Rectal smooth muscle tissue (tissue), 1 donor: ENCODE results near the gene TSPAN15.
A peak's percentile ranks its signal among the peaks of the same experiment; 100 is the strongest.

Experiments used
- H3K27ac ChIP-seq: one replicate; pipeline ENCODE4 v1.7.0; 2013; ENCODE audit warnings: low read depth, low read length, inconsistent platforms
- H3K27me3 ChIP-seq: one replicate; pipeline ENCODE4 v1.7.0; 2013; ENCODE audit warnings: low read length; ENCODE audit not compliant: control insufficient read depth, insufficient read depth
- H3K36me3 ChIP-seq: one replicate; pipeline ENCODE4 v1.7.0; 2013; ENCODE audit warnings: low read length; ENCODE audit not compliant: control insufficient read depth, insufficient read depth
- H3K4me1 ChIP-seq: one replicate; pipeline ENCODE4 v1.7.0; 2013; ENCODE audit warnings: low read length; ENCODE audit not compliant: control insufficient read depth, insufficient read depth
- H3K4me3 ChIP-seq: one replicate; pipeline ENCODE4 v1.7.0; 2013; ENCODE audit warnings: low read length
- H3K9ac ChIP-seq: one replicate; pipeline ENCODE4 v1.7.0; 2013; ENCODE audit warnings: low read length

The TSPAN15 gene

DNA sequence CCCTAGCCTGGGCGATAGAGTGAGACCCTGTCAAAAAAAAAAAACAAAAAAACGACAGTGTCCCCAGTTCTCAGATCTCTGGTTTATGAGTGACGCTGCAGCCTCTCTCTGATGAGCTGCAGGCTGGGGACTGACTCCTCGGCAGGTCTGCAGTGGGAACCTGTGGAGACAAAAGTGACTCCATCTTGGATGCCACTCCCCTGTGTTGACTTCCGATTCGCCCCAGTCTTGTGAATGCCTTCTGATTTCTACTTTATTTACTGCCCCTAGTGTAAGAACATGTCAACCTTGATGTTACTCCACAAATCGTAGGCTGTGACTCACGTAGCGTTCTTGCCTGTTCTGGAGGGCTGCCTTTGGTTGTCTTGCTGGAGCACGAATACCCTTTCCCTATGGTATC, 40.8 kb upstream of the TSPAN15 start:
- peaks cover 33% of the 10 kb centered on the region for H3K4me1 ChIP-seq
- H3K4me3 ChIP-seq, result no peak overlapping the region
- H3K36me3 ChIP-seq, result peaks cover 4% of the 10 kb centered on the region
- H3K27me3 ChIP-seq, result no peaks in the 10 kb centered on the region
- peak overlapping the region; percentile 95 for H3K27ac ChIP-seq
- H3K9ac ChIP-seq, result no peak overlapping the region

DNA sequence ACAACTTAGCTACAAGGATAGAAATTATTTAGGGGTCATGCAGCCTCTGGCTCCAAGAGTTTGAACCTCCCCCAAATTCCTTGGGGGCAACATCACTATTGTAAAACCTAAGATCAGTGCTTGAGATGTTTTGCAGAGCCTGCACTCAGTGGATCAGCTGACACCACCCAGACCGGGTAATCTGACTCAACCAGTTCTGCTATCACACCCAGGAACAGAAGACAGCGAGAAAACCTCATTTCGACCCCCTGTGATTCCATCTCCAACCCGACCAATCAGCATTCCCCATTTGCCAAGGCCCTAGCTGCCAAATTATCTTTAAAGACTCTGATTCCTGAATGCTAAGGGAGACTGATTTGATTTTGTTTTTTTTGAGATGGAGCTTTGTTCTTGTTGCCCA, 39.8 kb upstream of the TSPAN15 start:
- Histone ChIP-seq H3K4me1 (peaks cover 33% of the 10 kb centered on the region), H3K4me3 (peak overlapping the region; percentile 5), H3K27ac (peak overlapping the region; percentile 95), H3K27me3 (no peaks in the 10 kb centered on the region), H3K9ac (no peak overlapping the region), H3K36me3 (no peaks in the 10 kb centered on the region)

GRCh38 chr10:69412232-69412790, 39.0 kb upstream of the TSPAN15 start:
- Histone ChIP-seq H3K27me3 (no peaks in the 10 kb centered on the region), H3K4me1 (peaks cover 36% of the 10 kb centered on the region), H3K27ac (peak overlapping the region; percentile 95), H3K9ac (peak overlapping the region; percentile 36), H3K4me3 (no peak overlapping the region), H3K36me3 (no peaks in the 10 kb centered on the region)

DNA sequence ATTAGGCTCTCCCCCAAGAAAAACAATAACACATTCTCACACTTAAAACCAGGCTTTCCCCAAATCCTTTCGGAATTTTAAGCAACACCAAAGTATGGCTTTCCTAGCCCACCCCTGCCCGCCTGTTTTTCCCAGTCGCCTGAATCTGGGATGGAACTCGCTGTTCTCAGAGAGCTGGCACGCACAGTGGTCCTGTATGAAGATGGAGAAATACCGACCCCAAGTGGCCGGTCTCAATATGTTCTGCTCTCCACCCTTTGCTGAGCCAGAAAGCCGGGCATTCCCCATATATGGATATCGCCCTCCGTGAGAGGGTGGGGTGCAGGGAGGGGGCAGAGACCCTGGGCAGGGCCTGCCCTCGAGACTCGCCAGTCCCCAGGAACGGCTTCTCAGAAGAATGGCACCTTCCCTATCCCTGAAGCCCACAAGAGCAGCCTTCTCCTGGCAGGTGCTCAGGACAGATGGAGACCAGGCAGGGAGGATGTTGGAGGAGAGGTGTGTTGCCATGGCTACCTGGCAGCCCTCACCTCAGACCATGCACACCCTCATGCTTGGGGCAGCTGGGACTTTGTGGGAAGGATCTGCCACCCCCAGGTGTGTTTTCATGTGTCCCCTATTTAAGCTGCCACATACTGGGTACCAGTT, 37.9 kb upstream of the TSPAN15 start:
- peak overlapping the region; percentile 75 for H3K4me3 ChIP-seq
- peaks cover 35% of the 10 kb centered on the region for H3K4me1 ChIP-seq
- H3K36me3 ChIP-seq, result no peaks in the 10 kb centered on the region
- H3K27me3 ChIP-seq, result no peaks in the 10 kb centered on the region
- no peak overlapping the region for H3K9ac ChIP-seq
- H3K27ac ChIP-seq, result peak overlapping the region; percentile 95

GRCh38 chr10:69414036-69415018, 36.9 kb upstream of the TSPAN15 start:
- Histone ChIP-seq H3K36me3 (no peaks in the 10 kb centered on the region), H3K27me3 (no peaks in the 10 kb centered on the region), H3K27ac (peak overlapping the region; percentile 95), H3K4me1 (peaks cover 32% of the 10 kb centered on the region), H3K9ac (peak overlapping the region; percentile 53), H3K4me3 (peak overlapping the region; percentile 75)

- no peaks in the 10 kb centered on the region for H3K36me3 ChIP-seq
- H3K4me1 ChIP-seq, result peaks cover 32% of the 10 kb centered on the region
- H3K9ac ChIP-seq, result peak overlapping the region; percentile 53
- H3K27me3 ChIP-seq, result no peaks in the 10 kb centered on the region
- H3K4me3 ChIP-seq, result peak overlapping the region; percentile 75
- peak overlapping the region; percentile 95 for H3K27ac ChIP-seq
Observed at GRCh38 chr10:69415049-69415448, 36.2 kb upstream of the TSPAN15 start.

- Histone ChIP-seq H3K4me1 (peaks cover 29% of the 10 kb centered on the region), H3K9ac (peak overlapping the region; percentile 69), H3K4me3 (peak overlapping the region; percentile 75), H3K27me3 (no peaks in the 10 kb centered on the region), H3K27ac (peak overlapping the region; percentile 95), H3K36me3 (no peaks in the 10 kb centered on the region)
Observed at GRCh38 chr10:69415951-69416350, 35.3 kb upstream of the TSPAN15 start.

- H3K27ac ChIP-seq, result peak within 1 kb of the TSS; percentile 95
Observed at GRCh38 chr10:69416695-69417094, 34.6 kb upstream of the TSPAN15 start, which contains the start of gene TACR2. TACR2 (minus strand) TSS chr10:69416918; CDS start chr10:69416323, 595 bp downstream.

DNA sequence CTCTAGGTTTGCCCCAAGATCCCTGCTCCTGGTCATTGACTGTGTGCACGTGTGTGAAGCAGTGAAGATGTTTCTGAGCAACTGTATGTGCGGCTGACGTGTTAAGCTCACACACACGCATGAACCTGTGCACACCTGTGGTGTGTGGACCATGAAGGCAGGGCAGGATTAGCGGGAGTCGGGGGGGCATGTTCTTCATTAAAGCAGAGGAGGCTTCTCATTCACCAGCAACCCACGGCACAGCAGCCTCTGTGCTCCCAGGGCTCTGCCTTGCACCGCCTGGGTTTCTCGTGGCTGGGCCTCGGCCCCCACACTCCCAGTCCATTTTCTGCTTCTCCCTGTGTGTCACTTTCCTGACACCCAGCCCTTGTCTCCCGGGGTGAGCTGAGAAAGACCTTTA, 33.7 kb upstream of the TSPAN15 start:
- peak overlapping the region; percentile 4 for H3K9ac ChIP-seq

More at GRCh38 chr10:69416695-69417094, 34.6 kb upstream of the TSPAN15 start, which contains the start of gene TACR2:
- no peaks in the 10 kb centered on the region for H3K36me3 ChIP-seq
- H3K27me3 ChIP-seq, result no peaks in the 10 kb centered on the region
- peaks cover 24% of the 10 kb centered on the region for H3K4me1 ChIP-seq
- peak within 1 kb of the TSS; percentile 75 for H3K4me3 ChIP-seq
- H3K9ac ChIP-seq, result peak within 1 kb of the TSS; percentile 69

DNA sequence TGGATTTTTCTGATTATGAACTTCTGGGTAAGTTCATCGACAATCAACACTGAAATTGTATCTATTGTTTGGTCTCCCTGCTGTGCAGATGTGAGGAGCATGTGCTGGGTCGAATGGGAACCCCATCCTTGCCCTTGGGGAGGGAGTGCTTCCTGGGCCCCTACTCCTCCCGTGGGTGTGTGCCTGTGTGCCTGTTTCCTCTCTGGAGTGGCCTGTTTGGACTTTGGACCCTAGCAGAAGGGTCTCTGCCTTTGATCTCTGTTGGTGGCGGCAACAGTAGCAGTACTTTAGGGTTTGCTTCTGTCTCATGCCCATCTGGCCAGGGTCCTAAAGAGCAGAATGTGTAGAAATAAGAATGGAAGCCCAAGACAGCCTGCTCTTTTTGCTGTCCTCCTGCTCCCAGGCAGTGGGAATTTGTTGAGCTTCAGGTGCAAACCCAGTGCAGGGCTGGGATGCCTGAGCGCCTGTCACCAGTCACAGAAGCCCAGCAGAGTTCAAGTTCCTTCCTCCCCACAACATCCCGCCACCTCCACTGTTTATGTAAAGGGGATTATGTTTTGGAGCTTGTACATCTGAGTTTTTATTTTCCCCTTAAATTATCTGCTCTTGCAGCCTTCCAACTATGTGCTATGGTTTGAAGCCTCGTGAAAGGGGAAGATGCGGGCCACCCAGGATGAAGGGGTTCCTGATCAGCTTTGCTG, 33.1 kb upstream of the TSPAN15 start:
- Histone ChIP-seq H3K27me3 (no peaks in the 10 kb centered on the region), H3K9ac (no peak overlapping the region), H3K4me1 (peaks cover 24% of the 10 kb centered on the region), H3K36me3 (no peaks in the 10 kb centered on the region), H3K27ac (peak overlapping the region; percentile 95), H3K4me3 (peak overlapping the region; percentile 11)

More for the DNA sequence above, 33.7 kb upstream of the TSPAN15 start:
- Histone ChIP-seq H3K27ac (peak overlapping the region; percentile 95), H3K4me3 (peak overlapping the region; percentile 11), H3K27me3 (no peaks in the 10 kb centered on the region), H3K4me1 (peaks cover 23% of the 10 kb centered on the region), H3K36me3 (no peaks in the 10 kb centered on the region)

DNA sequence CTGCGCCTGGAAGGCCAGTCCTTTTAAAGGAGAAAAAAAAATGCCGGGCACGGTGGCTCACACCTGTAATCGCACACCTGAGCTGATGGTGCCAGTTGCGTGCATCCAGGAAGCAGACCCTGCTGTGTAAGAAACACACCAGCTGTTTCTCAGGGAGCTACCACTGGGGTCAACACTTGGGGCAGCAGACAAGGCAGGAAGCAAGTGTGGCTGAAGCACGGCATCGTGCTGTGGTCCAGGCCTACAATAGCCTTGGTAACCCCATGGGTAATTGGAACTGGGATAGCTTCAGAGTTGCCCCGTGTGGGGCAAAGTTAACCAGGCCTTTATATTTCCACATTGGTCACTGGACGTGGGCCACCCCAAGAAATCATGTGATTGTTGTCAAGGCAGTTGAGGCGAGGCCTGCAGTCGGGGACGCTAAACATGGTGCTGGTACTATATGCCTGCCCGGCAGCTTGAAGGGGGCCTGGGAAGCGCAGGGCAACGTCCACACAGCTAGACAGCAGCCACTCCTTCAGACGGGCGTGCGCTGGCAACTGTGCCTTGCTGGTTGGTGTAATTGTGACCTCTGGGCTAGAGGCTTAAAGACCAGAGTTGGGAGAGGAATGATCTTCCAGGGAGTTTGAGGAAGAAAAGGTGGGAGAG, 32.0 kb upstream of the TSPAN15 start:
- no peak overlapping the region for H3K9ac ChIP-seq
- H3K36me3 ChIP-seq, result no peaks in the 10 kb centered on the region
- peak overlapping the region; percentile 95 for H3K27ac ChIP-seq
- H3K4me1 ChIP-seq, result peaks cover 24% of the 10 kb centered on the region
- no peak overlapping the region for H3K4me3 ChIP-seq
- no peaks in the 10 kb centered on the region for H3K27me3 ChIP-seq
